Measurements from ENCODE around the gene TCHHL1.

DNA sequence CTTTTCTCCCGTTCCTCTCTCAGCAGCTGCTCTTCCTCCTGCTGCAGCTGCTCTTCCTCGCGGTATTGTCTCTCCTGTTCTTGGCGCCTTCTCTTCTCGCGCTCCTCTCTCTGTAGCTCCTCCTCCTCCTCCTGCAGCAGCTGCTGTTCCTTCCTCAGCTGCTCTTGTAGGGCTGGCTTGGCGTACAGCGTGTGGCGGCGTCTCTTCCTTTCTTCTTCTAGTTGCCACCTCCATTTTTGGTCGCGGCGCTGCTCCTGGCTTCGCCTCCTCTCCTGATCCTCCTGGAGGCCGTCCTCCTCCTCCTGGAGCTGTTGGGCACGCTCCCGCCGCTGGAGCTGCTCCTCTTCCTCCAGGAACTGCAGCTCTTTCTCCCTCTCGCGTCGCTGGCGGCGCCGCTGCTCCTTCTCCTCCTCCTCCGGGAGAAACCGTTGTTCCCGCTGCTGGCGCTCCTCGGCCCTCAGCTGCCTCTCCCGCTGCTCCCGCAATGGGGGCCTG is 21.5 kb upstream of the TCHHL1 start:
- TF ChIP-seq, protein P1, sequence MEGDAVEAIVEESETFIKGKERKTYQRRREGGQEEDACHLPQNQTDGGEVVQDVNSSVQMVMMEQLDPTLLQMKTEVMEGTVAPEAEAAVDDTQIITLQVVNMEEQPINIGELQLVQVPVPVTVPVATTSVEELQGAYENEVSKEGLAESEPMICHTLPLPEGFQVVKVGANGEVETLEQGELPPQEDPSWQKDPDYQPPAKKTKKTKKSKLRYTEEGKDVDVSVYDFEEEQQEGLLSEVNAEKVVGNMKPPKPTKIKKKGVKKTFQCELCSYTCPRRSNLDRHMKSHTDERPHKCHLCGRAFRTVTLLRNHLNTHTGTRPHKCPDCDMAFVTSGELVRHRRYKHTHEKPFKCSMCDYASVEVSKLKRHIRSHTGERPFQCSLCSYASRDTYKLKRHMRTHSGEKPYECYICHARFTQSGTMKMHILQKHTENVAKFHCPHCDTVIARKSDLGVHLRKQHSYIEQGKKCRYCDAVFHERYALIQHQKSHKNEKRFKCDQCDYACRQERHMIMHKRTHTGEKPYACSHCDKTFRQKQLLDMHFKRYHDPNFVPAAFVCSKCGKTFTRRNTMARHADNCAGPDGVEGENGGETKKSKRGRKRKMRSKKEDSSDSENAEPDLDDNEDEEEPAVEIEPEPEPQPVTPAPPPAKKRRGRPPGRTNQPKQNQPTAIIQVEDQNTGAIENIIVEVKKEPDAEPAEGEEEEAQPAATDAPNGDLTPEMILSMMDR (IDR thresholded peaks at IDR 0.05): no peak
- TF ChIP-seq POLR2A (IDR thresholded peaks at IDR 0.05): no peak

Data from lower leg skin (tissue), 3 donors.